Omental fat pad (tissue), 4 donors: ENCODE data around the gene MYO1E. TPM values are rescaled to one million over a fixed set of nuclear protein-coding genes. Genes with fewer than 3 reads are reported as not detected.
"Not testable (repeated sequence)": the region's sequence is repeated elsewhere in the genome, so short reads cannot be mapped to it uniquely, and the experiment has no call there.

ENCODE experiments used
- ATAC-seq: fragments of 150-250 bp; one replicate; pipeline ENCODE4 v1.9.1; 2016; ENCODE audit warnings: mild to moderate bottlenecking, moderate library complexity; ENCODE audit not compliant: low FRiP score
- DNase-seq: peaks from one replicate; pipeline ENCODE4 v3.0.0-alpha.2; 2019; ENCODE audit warnings: low spot score
- CTCF ChIP-seq, 3 donors: fragments of 450-650 bp; IDR thresholded peaks; one replicate each; pipeline ENCODE4 v1.5.1; 2016 to 2017; ENCODE audit warnings: antibody characterized with exemption in 3 of 3, mild to moderate bottlenecking in 3 of 3, moderate library complexity in 2 of 3
- total RNA-seq, 4 donors: library from RNA; depleted of rRNA; stranded (reverse); fragments of >200 nt; gene quantifications; one replicate each; pipeline ENCODE4 v1.1.0, GENCODE V29; 2016

The MYO1E gene
- total RNA-seq, 4 donors from 2014 or later: 35.7 to 193 (median 68.0) TPM

GRCh38 chr15:59137566-59137965 is 235.1 kb downstream of the MYO1E start:
- ATAC-seq (no peak), DNase-seq (no peak)
- no peak for TF ChIP-seq CTCF (IDR thresholded peaks at IDR 0.05)

- no peak for TF ChIP-seq CTCF (IDR thresholded peaks at IDR 0.05)
- DNase-seq (no peak), ATAC-seq (no peak)
These were observed 238.7 kb downstream of the MYO1E start for GRCh38 chr15:59133929-59134427.

GRCh38 chr15:59131969-59132562 is 240.6 kb downstream of the MYO1E start:
- DNase-seq (no peak), ATAC-seq (no peak)
- TF ChIP-seq CTCF (IDR thresholded peaks at IDR 0.05): no peak

- DNase-seq: no peak
- no peak for TF ChIP-seq CTCF (IDR thresholded peaks at IDR 0.05)
- no peak for ATAC-seq
These were observed 241.2 kb downstream of the MYO1E start for GRCh38 chr15:59131456-59131855.

- not testable (repeated sequence) for DNase-seq, ATAC-seq
These were observed 245.4 kb downstream of the MYO1E start for GRCh38 chr15:59127255-59127654.

- ATAC-seq, DNase-seq: not testable (repeated sequence)
These were observed 247.0 kb downstream of the MYO1E start for GRCh38 chr15:59125683-59126082.

- TF ChIP-seq CTCF (IDR thresholded peaks at IDR 0.05): no peak
- ATAC-seq: no peak
- no peak for DNase-seq
These were observed 248.4 kb downstream of the MYO1E start for GRCh38 chr15:59124261-59124660.

GRCh38 chr15:59120937-59121336 is 251.7 kb downstream of the MYO1E start:
- no peak for ATAC-seq
- DNase-seq: no peak
- TF ChIP-seq CTCF (IDR thresholded peaks at IDR 0.05): no peak
